PC-9 (cell line): ENCODE results near the gene MMP19.
"Not testable (repeated sequence)": the region's sequence is repeated elsewhere in the genome, so short reads cannot be mapped to it uniquely, and the experiment has no call there.

ENCODE experiments used
- CTCF ChIP-seq: fragments of 200-600 bp; sonication (generic); conservative IDR thresholded peaks from 2 replicates; pipeline ENCODE4 v1.6.1; 2017; ENCODE audit warnings: mixed run types, antibody characterized with exemption, mild to moderate bottlenecking, moderate library complexity
- EZH2 ChIP-seq: fragments of 200-600 bp; sonication (generic); IDR thresholded peaks from 2 replicates; pipeline ENCODE4 v1.8.0; 2017; ENCODE audit warnings: antibody characterized with exemption, low read depth

GRCh38 chr12:55862931-55863330, 20.2 kb upstream of the MMP19 start:
- not testable (repeated sequence) for TF ChIP-seq CTCF, EZH2
